Measurements from ENCODE around the gene NMNAT2.
A peak's percentile ranks its signal among the peaks of the same experiment; 100 is the strongest.

Gene NMNAT2

DNA sequence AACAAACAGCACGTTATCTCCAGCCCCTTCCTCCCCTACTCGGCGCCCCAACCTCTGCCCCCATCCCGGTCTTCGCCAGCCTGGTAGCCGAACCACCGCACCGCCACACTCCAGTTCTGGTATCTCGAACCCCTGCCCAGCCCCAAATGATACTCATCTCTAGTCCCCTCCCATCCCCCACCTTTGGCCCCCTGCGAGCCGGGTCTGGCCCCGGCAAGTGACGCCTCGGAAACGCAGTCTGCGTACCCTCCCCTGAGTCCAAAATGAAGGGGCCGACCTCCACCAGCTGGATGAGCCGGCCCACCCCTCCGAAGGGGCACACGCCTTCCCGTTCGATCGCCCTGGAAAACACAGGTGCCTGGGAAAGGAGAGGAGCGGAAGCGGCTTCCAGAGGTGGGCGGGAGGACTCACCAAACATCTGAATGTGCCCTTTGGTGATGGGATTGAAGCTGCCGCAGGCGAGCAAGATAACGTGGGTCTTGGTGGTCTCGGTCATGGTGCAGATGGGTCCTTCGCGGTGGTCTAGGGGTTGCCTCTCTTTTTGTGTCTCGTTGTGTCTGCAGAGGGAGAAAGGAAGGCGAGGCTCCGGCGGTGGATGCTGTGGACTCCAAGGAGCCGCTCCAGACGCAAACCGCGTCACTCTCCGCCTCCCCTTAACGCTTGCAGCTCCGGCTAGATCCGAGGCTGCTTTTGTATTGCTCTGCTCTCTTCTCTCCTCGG, at the start of gene NMNAT2:
Gene NMNAT2, minus strand, starts transcription at position 609 of the 720 bp plus-strand sequence. Its CDS starts 113 bp downstream, at position 496.
- TF ChIP-seq, protein P1, sequence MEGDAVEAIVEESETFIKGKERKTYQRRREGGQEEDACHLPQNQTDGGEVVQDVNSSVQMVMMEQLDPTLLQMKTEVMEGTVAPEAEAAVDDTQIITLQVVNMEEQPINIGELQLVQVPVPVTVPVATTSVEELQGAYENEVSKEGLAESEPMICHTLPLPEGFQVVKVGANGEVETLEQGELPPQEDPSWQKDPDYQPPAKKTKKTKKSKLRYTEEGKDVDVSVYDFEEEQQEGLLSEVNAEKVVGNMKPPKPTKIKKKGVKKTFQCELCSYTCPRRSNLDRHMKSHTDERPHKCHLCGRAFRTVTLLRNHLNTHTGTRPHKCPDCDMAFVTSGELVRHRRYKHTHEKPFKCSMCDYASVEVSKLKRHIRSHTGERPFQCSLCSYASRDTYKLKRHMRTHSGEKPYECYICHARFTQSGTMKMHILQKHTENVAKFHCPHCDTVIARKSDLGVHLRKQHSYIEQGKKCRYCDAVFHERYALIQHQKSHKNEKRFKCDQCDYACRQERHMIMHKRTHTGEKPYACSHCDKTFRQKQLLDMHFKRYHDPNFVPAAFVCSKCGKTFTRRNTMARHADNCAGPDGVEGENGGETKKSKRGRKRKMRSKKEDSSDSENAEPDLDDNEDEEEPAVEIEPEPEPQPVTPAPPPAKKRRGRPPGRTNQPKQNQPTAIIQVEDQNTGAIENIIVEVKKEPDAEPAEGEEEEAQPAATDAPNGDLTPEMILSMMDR (IDR thresholded peaks at IDR 0.05; ENCODE audit: insufficient read depth, missing control alignments): no peak
- FAIRE-seq (peak; percentile 56), DNase-seq (ENCODE audit: insufficient read length, low spot score) (peak; percentile 48)

DNA sequence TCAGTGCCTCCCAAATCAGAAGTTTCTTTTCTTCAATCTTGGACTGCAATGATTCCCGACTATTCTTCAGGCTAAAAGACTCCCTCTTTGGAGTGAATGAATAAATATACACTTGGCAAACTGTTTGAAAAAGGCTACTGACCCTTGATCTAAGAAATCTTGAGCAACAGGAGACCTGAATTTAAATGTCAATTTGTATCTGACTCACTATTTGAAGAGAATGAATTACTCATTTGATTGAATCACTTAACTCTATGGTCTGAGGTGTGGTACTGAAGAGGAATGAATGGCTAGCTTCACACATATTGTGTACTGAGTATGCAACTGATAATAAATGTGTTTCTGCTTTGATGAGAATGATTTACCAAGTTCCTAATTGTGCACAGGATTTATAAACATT, 49.5 kb upstream of the NMNAT2 start:
- FAIRE-seq (no peak), DNase-seq (ENCODE audit: insufficient read length, low spot score) (no peak)
- TF ChIP-seq, protein P1 (IDR thresholded peaks at IDR 0.05; ENCODE audit: insufficient read depth, missing control alignments): no peak

DNA sequence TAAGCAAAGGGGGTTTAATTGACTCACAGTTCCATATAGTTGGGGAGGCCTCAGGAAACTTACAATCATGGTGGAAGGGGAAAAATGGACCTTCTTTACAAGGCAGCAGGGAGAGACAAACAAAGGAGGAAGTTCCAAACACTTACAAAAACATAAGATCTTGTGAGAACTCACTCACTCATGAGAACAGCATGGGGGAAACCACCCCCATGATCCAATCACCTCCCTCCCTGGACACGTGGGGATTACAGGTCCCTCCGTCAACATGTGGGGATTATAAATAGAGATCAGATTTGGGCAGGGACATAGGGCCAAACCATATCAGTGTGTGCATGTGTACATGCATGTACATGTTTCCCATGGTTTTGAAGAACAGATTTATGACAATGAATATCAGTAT, 48.6 kb upstream of the NMNAT2 start:
- FAIRE-seq (no peak), DNase-seq (ENCODE audit: insufficient read length, low spot score) (no peak)
- TF ChIP-seq, protein P1 (IDR thresholded peaks at IDR 0.05; ENCODE audit: insufficient read depth, missing control alignments): no peak

DNA sequence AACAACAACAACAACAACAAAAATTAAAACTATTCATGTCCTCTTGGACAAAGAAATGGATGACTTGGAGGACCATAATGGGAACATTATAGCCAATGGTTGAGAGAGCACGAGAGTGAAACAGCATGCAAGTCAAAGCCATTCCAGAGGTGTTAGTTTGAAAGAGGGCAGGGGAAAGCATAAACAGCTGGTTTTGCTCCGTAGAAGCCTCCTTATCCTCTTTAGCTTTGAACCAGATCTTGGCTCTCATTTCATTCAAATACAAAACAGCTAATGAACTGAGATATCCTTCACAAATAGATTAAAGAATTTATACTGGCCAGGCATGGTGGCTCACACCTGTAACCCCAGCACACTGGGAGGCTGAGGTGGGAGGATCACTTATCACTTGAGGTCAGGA, 45.4 kb upstream of the NMNAT2 start:
- TF ChIP-seq, protein P1 (IDR thresholded peaks at IDR 0.05; ENCODE audit: insufficient read depth, missing control alignments): no peak
- FAIRE-seq: peak; percentile 60
- no peak for DNase-seq (ENCODE audit: insufficient read length, low spot score)

DNA sequence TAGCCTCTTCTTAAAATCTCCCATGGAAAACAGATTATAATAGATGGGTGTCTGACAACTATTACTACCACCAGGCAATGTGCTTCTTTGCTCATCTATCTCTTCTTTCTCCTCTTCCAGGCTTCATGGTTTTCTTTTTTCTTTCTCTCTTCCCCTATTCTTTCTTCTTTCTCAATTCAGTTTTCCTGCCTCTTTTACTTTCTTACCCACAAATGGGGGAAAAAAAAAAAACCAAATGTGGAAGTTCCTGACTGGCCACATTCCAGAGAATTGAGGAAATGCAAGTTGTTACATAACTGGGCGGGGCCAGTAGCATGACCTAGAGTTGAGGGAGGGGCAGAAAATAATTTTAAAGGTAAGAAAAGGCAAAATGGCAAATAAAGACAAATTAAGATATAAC, 43.2 kb upstream of the NMNAT2 start:
- no peak for DNase-seq (ENCODE audit: insufficient read length, low spot score)
- FAIRE-seq: no peak
- TF ChIP-seq, protein P1 (IDR thresholded peaks at IDR 0.05; ENCODE audit: insufficient read depth, missing control alignments): no peak

DNA sequence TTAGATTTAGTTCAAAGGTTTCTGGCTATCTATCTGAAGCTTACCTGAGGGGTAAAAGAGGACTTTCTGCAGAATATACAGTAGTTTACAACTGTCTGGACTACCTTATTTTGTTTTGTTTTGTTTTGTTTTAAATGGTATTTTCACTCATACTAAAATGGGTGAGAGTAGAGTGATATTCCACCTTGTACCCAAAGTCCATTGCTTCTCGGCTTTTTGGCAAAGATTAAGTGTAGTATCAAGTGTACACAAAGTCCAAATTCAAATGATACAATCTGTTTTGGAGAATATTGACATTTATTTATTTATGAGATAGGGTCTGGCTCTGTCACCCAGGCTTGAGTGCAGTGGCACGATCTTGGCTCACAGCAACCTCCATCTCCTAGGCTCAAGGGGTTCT, 42.4 kb upstream of the NMNAT2 start:
- no peak for DNase-seq (ENCODE audit: insufficient read length, low spot score)
- TF ChIP-seq, protein P1 (IDR thresholded peaks at IDR 0.05; ENCODE audit: insufficient read depth, missing control alignments): no peak
- FAIRE-seq: no peak

DNA sequence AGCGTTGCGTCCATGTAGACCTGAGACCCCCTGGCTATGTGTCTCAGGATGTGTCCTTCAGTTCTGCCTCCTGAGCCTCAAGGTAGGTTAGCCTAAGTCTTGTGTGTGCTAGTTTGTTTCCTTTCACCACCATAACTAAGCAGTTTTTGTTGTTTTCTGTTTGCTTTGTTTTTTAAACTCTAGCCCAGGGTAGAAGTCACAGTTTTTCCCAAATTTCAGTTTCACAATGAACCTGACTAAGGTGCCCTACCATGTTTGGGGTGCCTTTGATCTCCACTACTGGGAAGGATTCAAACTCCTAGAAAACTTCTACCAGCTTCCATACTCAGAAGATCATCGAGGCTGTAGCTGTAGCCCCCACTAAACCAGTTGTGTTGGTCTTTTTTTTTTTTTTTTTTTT, 39.3 kb upstream of the NMNAT2 start:
- no peak for FAIRE-seq
- DNase-seq (ENCODE audit: insufficient read length, low spot score): no peak
- TF ChIP-seq, protein P1 (IDR thresholded peaks at IDR 0.05; ENCODE audit: insufficient read depth, missing control alignments): no peak
